Measurements from ENCODE around the gene NKAPL. TPM values are rescaled to one million over a fixed set of nuclear protein-coding genes. Genes with fewer than 3 reads are reported as not detected.
A peak's percentile ranks its signal among the peaks of the same experiment; 100 is the strongest.

NKAPL gene
- total and polyA plus RNA-seq, 2 of the 8 experiments (the other 6 are each of a cell fraction or from before 2014, with no cell fraction given) = 0.08 TPM; not detected in 1

DNA sequence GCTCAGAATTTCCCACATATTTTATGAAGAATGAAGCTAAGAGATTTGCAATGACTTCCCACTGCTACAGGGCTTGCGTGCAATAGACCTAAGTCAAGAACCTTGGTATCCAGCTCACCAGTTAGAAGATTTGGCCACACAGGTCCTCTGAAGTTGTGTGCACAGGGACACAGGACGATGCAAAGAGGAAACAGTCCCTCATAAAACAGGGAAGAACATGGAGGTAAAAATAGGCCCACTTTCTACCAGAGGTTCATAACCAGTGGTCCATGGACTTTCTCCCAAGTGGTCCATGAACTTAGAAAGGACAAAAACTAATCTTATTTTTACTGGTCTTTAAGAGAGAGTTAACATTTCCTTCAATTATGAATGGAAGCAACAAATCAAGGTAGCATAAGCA lies 8.3 kb upstream of the NKAPL start:
- no peak overlapping the region for H3K14ac ChIP-seq (ENCODE audit: insufficient read length)
- peaks cover 0 to 6% (median 4%) of the 10 kb centered on the region in 4 experiments; a peak in 4 of 7 replicates for H3K4me1 ChIP-seq (replicated peaks in 1 of 4; ENCODE audit: control insufficient read depth in 3 of 4, insufficient read depth in 4 of 4, low read length in 3 of 4)
- peaks cover 3 to 11% of the 10 kb centered on the region in 2 experiments; a peak in 3 of 4 replicates for H3K79me2 ChIP-seq (ENCODE audit: control insufficient read depth in 1 of 2, insufficient read depth in 2 of 2, low read length in 2 of 2)
- H3K36me3 ChIP-seq (ENCODE audit: control insufficient read depth in 2 of 4, insufficient read depth in 4 of 4, low read length in 3 of 4) = peaks cover 0 to 19% (median 7%) of the 10 kb centered on the region in 4 experiments; a peak in 6 of 8 replicates
- H3K4me3 ChIP-seq (ENCODE audit: extremely low read depth in 1 of 4, insufficient read depth in 2 of 4, low read depth in 3 of 4, low read length in 4 of 4) = peak overlapping the region; percentile 15 to 94 (median 80); a peak in 5 of 8 replicates
- no peak overlapping the region for H3K27ac ChIP-seq (ENCODE audit: low read depth, low read length)
- ChIA-PET POLR2A (ENCODE audit: partially characterized antibody) (interaction anchor here (0.8 to 4.2 kb wide), 4 partner anchors 10 to 109 kb away, joined by 3 to 31 read pairs (median 4); partner anchors contain the start of genes ZKSCAN8 and ZSCAN26), CTCF (ENCODE audit: partially characterized antibody) (interaction anchor here (1.7 to 2.4 kb wide), 2 partner anchors 104 to 133 kb away, joined by 6 to 8 read pairs; no protein-coding TSS in a partner anchor)
- H2AK5ac ChIP-seq (ENCODE audit: low read depth, low read length) = no peak overlapping the region
- WGBS, 2 experiments (ENCODE audit: extremely low coverage in 1 of 2, insufficient coverage in 1 of 2, insufficient read length in 1 of 2, insufficient replicate concordance in 2 of 2, low coverage in 1 of 2, low lambda C conversion rate in 2 of 2, missing lambda C conversion rate in 1 of 2) = 87% methylated on average over 2 of the region's 2 CpGs; no CpG with 5 or more reads in 1 of the 2 experiments
- H3K23me2 ChIP-seq (ENCODE audit: low read depth, low read length) = no peaks in the 10 kb centered on the region; the same call in 1 of the 2 replicates
- no peak overlapping the region for H2BK15ac ChIP-seq (ENCODE audit: low read length)
- H3K56ac ChIP-seq (replicated peaks; ENCODE audit: insufficient read length, low read depth, low read length) = no peak overlapping the region
- H2BK20ac ChIP-seq (ENCODE audit: low read length) = no peak overlapping the region
- no peak overlapping the region for H4K5ac ChIP-seq (ENCODE audit: insufficient read length, low read depth, low read length)
- H2BK12ac ChIP-seq (ENCODE audit: low read depth, low read length) = no peak overlapping the region
- no peak overlapping the region for H2AFZ ChIP-seq (ENCODE audit: low read length)
- H3K18ac ChIP-seq (ENCODE audit: extremely low read depth, low read length) = no peak overlapping the region
- no peaks in the 10 kb centered on the region for H3K9me3 ChIP-seq (ENCODE audit: insufficient read depth in 2 of 2, low read depth in 1 of 2, low read length in 1 of 2)
- no peak for FAIRE-seq
- no peak overlapping the region for H2BK5ac ChIP-seq (ENCODE audit: low read depth, low read length)
- peaks cover 3% of the 10 kb centered on the region; the same call in 1 of the 2 replicates for H3K79me1 ChIP-seq (ENCODE audit: low read depth, low read length)
- no peak overlapping the region for H2BK120ac ChIP-seq (replicated peaks; ENCODE audit: low read depth, low read length)
- peak overlapping the region in 1 of 4 experiments; percentile 56; a peak in 2 of 7 replicates for H3K9ac ChIP-seq (replicated peaks in 1 of 4; ENCODE audit: extremely low read depth in 1 of 4, low read depth in 3 of 4, low read length in 3 of 4)
- peak overlapping the region; percentile 51 to 93 for H3K4me2 ChIP-seq (ENCODE audit: insufficient read depth in 1 of 2, low read depth in 2 of 2, low read length in 2 of 2)
- DNase-seq (ENCODE audit: low read depth in 1 of 2, low spot score in 2 of 2) = no peak
- H3K4ac ChIP-seq (replicated peaks; ENCODE audit: insufficient read length, low read depth, low read length) = no peak overlapping the region
- no peak overlapping the region for H4K8ac ChIP-seq (ENCODE audit: extremely low read depth, insufficient read depth, low read length)
- H4K91ac ChIP-seq (replicated peaks; ENCODE audit: insufficient read length, low read length) = no peak overlapping the region
- no peak overlapping the region for H3K23ac ChIP-seq (ENCODE audit: insufficient read length)
- H4K20me1 ChIP-seq (replicated peaks in 1 of 2; ENCODE audit: control insufficient read depth in 1 of 2, insufficient read depth in 2 of 2, low read length in 2 of 2) = no peaks in the 10 kb centered on the region
- no peaks in the 10 kb centered on the region for H3K27me3 ChIP-seq (replicated peaks in 1 of 4; ENCODE audit: control insufficient read depth in 3 of 4, extremely low read depth in 1 of 4, insufficient read depth in 3 of 4, low read length in 3 of 4)
- no peak for TF ChIP-seq SP2 (IDR thresholded peaks at IDR 0.05; ENCODE audit: low read length)
- TF ChIP-seq TBP (IDR thresholded peaks at IDR 0.05; ENCODE audit: low read depth, low read length) = no peak
- TF ChIP-seq TAF7 (optimal IDR thresholded peaks at IDR 0.05; ENCODE audit: borderline replicate concordance, low read depth, low read length) = no peak

Measured in H1 (cell line).